ENCODE measurements around the gene DCXR. TPM values are rescaled to one million over a fixed set of nuclear protein-coding genes. Genes with fewer than 3 reads are reported as not detected.

DCXR gene
- polyA plus RNA-seq, 1 experiment, result 66.0 TPM

DNA sequence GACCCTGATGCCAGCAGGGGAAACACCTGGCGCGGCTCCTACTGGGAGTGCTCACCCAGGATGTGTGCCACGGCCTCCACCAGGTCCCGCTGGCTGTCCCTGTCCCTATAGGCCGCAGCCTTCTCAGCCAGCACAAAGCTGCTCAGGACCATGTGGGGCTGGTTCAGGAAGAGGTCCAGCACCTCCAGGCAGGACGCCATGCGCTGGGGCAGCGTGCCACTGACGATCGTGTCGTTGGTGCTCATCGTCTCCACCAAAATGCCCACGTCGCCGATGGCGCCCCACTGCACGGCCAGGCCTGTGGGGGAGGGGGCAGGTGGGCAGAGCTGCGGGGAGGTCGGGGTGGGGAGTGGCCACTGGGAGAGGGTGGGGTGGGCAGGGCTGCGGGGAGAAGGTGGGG lies 44.0 kb upstream of the DCXR start:
- Histone ChIP-seq H3K4me3 (ENCODE audit: low read depth, low read length) (no peak overlapping the region), H3K27me3 (ENCODE audit: control insufficient read depth, insufficient read depth, low read length) (no peaks in the 10 kb centered on the region), H3K36me3 (ENCODE audit: control insufficient read depth, insufficient read depth, low read length) (peaks cover 61% of the 10 kb centered on the region)
- POLR2A ChIA-PET, result no interaction called here
- TF ChIP-seq, protein P1, sequence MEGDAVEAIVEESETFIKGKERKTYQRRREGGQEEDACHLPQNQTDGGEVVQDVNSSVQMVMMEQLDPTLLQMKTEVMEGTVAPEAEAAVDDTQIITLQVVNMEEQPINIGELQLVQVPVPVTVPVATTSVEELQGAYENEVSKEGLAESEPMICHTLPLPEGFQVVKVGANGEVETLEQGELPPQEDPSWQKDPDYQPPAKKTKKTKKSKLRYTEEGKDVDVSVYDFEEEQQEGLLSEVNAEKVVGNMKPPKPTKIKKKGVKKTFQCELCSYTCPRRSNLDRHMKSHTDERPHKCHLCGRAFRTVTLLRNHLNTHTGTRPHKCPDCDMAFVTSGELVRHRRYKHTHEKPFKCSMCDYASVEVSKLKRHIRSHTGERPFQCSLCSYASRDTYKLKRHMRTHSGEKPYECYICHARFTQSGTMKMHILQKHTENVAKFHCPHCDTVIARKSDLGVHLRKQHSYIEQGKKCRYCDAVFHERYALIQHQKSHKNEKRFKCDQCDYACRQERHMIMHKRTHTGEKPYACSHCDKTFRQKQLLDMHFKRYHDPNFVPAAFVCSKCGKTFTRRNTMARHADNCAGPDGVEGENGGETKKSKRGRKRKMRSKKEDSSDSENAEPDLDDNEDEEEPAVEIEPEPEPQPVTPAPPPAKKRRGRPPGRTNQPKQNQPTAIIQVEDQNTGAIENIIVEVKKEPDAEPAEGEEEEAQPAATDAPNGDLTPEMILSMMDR (IDR thresholded peaks at IDR 0.05; ENCODE audit: insufficient read depth, low read depth, low read length), result no peak
- DNase-seq (ENCODE audit: low read depth), result no peak
- CTCF ChIA-PET, result interaction anchor here (0.8 kb wide), 1 partner anchor 17 kb away, joined by 3 read pairs; no protein-coding TSS in a partner anchor

DNA sequence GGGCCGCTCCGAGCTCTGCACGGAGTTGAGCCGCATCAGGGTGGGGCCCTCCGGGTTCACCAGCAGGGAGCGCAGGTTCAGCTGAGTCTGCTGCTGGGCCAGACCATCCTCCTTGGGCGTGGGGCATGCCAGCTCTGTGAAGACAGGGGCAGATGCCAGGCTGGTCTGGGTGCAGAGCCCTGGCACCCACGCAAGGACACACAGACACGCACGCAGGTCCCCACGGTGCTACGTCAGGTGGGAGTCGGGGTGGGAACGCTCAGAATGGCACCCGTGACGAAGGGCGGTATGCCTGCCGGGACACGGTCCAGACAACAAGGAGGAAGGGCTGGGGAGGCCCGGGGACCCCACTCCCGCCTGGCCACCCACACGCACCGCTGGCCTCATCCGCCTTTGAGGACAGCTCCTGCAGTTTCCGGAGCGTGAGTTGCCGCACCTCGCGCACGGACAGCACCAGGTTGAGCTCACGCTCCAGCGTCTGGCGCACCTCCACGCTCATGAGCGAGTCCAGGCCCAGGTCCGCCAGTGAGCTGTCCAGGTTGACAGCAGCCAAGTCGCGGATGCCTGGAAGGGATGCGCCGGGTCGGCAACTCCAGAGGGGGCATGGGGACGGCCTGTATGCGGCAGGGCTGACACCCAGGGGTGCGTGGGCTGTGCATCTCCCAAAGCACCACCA lies 43.4 kb upstream of the DCXR start:
- ChIA-PET POLR2A (no interaction called here), CTCF (interaction anchor here (0.6 to 1.2 kb wide), 2 partner anchors 63 to 73 kb away, joined by 3 to 4 read pairs; no protein-coding TSS in a partner anchor)
- DNase-seq (ENCODE audit: low read depth), result no peak
- TF ChIP-seq, protein P1 (IDR thresholded peaks at IDR 0.05; ENCODE audit: insufficient read depth, low read depth, low read length), result no peak
- peaks cover 56% of the 10 kb centered on the region for H3K36me3 ChIP-seq (ENCODE audit: control insufficient read depth, insufficient read depth, low read length)
- no peak overlapping the region for H3K4me3 ChIP-seq (ENCODE audit: low read depth, low read length)
- no peaks in the 10 kb centered on the region for H3K27me3 ChIP-seq (ENCODE audit: control insufficient read depth, insufficient read depth, low read length)

DNA sequence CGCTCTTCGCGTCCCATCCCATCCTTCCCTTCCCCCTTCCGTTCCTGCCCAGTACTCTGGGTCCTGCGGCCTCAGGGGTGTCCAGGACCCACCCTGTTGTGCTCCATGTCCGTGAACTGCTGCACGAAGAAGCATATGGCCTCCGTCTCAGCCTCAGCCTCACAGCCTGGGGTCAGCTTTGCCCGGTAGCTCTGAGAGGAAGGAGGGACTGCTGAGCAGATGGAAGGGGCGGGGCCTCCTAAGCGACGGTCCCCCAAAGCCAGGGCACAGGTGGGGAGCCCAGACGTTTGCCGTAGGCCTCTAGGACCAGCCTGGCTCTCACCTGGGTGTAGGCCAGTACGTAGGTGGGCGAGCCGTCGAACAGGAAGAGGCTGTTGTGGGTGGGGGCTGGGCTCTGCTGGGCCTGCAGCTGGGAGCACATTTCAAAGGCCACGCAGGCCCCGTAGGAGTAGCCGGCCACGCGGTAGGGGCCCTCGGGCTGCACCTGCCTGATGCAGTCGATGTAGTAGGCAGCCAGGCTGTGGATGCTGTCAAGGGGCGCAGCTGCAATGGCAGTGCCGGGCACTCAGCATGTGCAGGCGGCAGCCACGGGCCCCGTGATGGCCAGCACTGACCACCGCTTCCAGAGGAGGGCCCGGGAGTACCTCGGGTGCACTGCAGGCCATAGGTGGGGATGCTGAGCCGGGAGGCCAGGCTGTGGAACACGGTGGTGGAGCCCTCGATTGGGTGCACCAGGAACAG lies 42.7 kb upstream of the DCXR start:
- CTCF ChIA-PET, result interaction anchor here (1.2 kb wide), 1 partner anchor 74 kb away, joined by 4 read pairs; no protein-coding TSS in a partner anchor
- no peak overlapping the region for H3K4me3 ChIP-seq (ENCODE audit: low read depth, low read length)

DNA sequence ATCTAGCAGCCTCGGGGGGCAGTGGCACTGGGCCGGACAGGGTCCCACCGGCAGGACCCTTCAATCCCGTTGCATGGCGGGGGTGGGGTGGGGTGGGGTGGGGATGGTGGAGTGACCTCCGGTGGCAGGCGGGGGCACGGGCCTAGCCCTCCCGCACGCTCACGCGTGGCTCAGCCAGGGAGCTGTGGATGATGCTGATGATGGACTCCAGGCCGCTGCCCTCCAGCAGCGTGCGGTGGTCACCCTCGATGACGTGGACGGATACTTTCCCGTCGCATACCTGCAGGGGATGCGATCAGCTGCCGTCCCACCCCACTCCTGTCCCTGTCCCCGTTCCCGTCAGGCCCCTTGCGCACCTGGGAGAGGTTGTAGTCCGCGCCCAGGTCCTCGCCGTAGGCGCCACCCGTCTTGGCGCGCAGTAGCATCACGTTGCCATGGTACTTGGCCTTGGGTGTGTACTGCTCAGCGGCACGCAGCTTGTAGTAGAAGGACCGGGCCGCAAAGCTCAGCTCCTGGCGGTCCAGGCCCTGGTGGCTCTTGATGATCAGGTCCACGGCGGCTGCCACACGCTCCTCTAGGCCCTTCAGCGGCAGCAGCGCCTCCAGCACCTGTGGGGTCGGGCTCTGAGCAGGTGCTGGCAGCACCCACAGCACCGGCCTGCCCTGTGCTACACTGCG lies 41.6 kb upstream of the DCXR start:
- CTCF ChIA-PET, result no interaction called here
- Histone ChIP-seq H3K4me3 (ENCODE audit: low read depth, low read length) (no peak overlapping the region), H3K27me3 (ENCODE audit: control insufficient read depth, insufficient read depth, low read length) (no peaks in the 10 kb centered on the region), H3K36me3 (ENCODE audit: control insufficient read depth, insufficient read depth, low read length) (peaks cover 48% of the 10 kb centered on the region)
- POLR2A ChIA-PET, result no interaction called here
- TF ChIP-seq, protein P1 (IDR thresholded peaks at IDR 0.05; ENCODE audit: insufficient read depth, low read depth, low read length), result no peak
- DNase-seq (ENCODE audit: low read depth), result no peak

More for the DNA sequence above, 42.7 kb upstream of the DCXR start:
- H3K27me3 ChIP-seq (ENCODE audit: control insufficient read depth, insufficient read depth, low read length), result no peaks in the 10 kb centered on the region
- TF ChIP-seq, protein P1 (IDR thresholded peaks at IDR 0.05; ENCODE audit: insufficient read depth, low read depth, low read length), result no peak
- peaks cover 52% of the 10 kb centered on the region for H3K36me3 ChIP-seq (ENCODE audit: control insufficient read depth, insufficient read depth, low read length)
- no peak for DNase-seq (ENCODE audit: low read depth)
- POLR2A ChIA-PET, result no interaction called here

DNA sequence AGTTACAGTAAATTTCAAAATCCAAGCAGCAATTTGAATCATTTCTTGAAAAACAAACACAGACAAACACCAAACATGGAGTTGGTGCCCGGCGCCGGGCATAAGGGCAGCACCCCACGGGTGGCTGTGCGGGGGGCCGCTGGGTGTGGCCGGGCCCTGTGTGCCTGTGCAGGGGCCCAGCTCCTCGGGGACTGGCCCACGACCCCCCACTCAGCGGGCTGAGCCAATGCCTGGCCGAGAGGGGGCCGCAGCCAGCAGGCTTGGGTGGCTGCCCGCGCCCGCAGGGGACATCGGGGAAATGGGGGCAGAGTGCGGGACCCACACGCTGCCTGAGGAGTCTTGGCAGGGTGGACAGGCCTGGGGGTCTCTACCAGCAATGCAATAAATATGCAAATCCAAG lies 40.9 kb upstream of the DCXR start:
- Histone ChIP-seq H3K27me3 (ENCODE audit: control insufficient read depth, insufficient read depth, low read length) (no peaks in the 10 kb centered on the region), H3K4me3 (ENCODE audit: low read depth, low read length) (no peak overlapping the region), H3K36me3 (ENCODE audit: control insufficient read depth, insufficient read depth, low read length) (peaks cover 43% of the 10 kb centered on the region)
- TF ChIP-seq, protein P1 (IDR thresholded peaks at IDR 0.05; ENCODE audit: insufficient read depth, low read depth, low read length), result no peak
- ChIA-PET POLR2A (no interaction called here), CTCF (interaction anchor here (1.0 kb wide), 1 partner anchor 119 kb away, joined by 3 read pairs; no protein-coding TSS in a partner anchor)
- no peak for DNase-seq (ENCODE audit: low read depth)

Measured in BJ (cell line).